Lower lobe of right lung (tissue), 2 donors: ENCODE results near the gene NDUFB10. TPM values are rescaled to one million over a fixed set of nuclear protein-coding genes. Genes with fewer than 3 reads are reported as not detected.
"Not testable (repeated sequence)": the region's sequence is repeated elsewhere in the genome, so short reads cannot be mapped to it uniquely, and the experiment has no call there.

Experiments
- ATAC-seq, 2 donors: fragments of 200-7000 bp; cut with Tn5 transposase; one replicate each; pipeline ENCODE4 v1.9.1; 2020 to 2022; ENCODE audit warnings: mild to moderate bottlenecking in 2 of 2, moderate library complexity in 2 of 2
- DNase-seq: peaks from one replicate; pipeline ENCODE4 v3.0.0-alpha.2; 2020
- H3K27ac ChIP-seq: fragments of 200-600 bp; one replicate; pipeline ENCODE4 v1.8.0; 2022
- H3K27me3 ChIP-seq: fragments of 200-600 bp; one replicate; pipeline ENCODE4 v1.8.0; 2022; ENCODE audit warnings: low read depth
- H3K36me3 ChIP-seq: fragments of 200-600 bp; one replicate; pipeline ENCODE4 v1.8.0; 2022; ENCODE audit warnings: mild to moderate bottlenecking
- H3K4me1 ChIP-seq: fragments of 200-600 bp; one replicate; pipeline ENCODE4 v1.8.0; 2022
- H3K4me3 ChIP-seq: fragments of 200-600 bp; one replicate; pipeline ENCODE4 v1.8.0; 2022; ENCODE audit warnings: mild to moderate bottlenecking
- H3K9me3 ChIP-seq: fragments of 200-600 bp; one replicate; pipeline ENCODE4 v1.8.0; 2022
- intact Hi-C: fragments of 100-400 bp; cut with DNase I; formaldehyde crosslinking; loops from one replicate; pipeline ENCODE4 v1.11.0; 2022
- total RNA-seq: library from RNA; stranded (reverse); fragmentation: NEBNext Ultra II Directional; extraction: Animal tissue kit (Norgen Biotek cat#: 25700); gene quantifications from one replicate; pipeline ENCODE4 v1.2.1, GENCODE V29; 2021
- TF ChIP-seq, protein P1 (sequence below): fragments of 200-600 bp; IDR thresholded peaks from one replicate; pipeline ENCODE4 v1.8.0; 2022; ENCODE audit warnings: antibody characterized with exemption, mild to moderate bottlenecking
- donor health status: DM: no; HTN: yes; CAD: no; lungs with severe emphysema.

Gene NDUFB10
- total RNA-seq, 1 donor from 2014 or later: 85.8 TPM

DNA sequence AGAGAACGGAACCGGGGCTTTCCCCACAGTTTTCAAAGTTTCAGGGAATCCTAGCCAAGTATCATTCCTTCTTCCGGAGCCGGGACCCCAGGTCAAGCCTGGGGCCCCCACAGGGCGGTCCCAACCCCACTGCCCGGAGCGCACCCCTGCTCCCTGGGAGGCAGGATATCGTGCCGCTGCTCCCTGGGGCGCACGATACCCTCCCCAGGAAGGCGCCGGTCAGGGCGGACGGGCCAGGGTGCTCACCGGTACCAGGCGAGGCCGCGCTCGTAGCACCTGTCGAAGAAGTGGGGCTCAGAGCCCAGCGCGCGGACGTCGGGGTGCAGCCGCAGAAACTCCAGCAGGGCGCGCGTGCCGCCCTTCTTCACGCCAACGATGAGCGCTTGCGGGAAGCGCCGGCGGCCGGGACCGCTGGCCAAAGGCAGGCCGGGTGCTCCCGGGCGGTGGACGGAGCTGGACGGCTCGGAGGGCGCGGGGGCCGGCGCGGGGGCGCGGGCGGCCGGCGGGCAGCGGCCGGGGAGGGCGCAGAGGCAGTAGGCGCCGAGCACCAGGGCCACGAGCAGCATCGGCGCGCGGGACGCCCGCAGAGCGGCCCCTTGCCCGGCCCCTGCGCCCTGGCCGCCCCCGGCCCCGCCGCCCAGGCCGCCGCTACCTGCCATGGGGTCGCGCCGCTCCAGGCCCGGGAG lies 41.5 kb upstream of the NDUFB10 start:
- H3K36me3 ChIP-seq: no peaks in the 10 kb centered on the region
- H3K4me3 ChIP-seq: no peak overlapping the region
- TF ChIP-seq, protein P1, sequence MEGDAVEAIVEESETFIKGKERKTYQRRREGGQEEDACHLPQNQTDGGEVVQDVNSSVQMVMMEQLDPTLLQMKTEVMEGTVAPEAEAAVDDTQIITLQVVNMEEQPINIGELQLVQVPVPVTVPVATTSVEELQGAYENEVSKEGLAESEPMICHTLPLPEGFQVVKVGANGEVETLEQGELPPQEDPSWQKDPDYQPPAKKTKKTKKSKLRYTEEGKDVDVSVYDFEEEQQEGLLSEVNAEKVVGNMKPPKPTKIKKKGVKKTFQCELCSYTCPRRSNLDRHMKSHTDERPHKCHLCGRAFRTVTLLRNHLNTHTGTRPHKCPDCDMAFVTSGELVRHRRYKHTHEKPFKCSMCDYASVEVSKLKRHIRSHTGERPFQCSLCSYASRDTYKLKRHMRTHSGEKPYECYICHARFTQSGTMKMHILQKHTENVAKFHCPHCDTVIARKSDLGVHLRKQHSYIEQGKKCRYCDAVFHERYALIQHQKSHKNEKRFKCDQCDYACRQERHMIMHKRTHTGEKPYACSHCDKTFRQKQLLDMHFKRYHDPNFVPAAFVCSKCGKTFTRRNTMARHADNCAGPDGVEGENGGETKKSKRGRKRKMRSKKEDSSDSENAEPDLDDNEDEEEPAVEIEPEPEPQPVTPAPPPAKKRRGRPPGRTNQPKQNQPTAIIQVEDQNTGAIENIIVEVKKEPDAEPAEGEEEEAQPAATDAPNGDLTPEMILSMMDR: no peak
- intact Hi-C loops: no loop called here
- peaks cover 6% of the 10 kb centered on the region for H3K4me1 ChIP-seq
- H3K27ac ChIP-seq: no peak overlapping the region
- DNase-seq (no peak), ATAC-seq (no peak)
- no peaks in the 10 kb centered on the region for H3K9me3 ChIP-seq
- peaks cover 82% of the 10 kb centered on the region for H3K27me3 ChIP-seq

DNA sequence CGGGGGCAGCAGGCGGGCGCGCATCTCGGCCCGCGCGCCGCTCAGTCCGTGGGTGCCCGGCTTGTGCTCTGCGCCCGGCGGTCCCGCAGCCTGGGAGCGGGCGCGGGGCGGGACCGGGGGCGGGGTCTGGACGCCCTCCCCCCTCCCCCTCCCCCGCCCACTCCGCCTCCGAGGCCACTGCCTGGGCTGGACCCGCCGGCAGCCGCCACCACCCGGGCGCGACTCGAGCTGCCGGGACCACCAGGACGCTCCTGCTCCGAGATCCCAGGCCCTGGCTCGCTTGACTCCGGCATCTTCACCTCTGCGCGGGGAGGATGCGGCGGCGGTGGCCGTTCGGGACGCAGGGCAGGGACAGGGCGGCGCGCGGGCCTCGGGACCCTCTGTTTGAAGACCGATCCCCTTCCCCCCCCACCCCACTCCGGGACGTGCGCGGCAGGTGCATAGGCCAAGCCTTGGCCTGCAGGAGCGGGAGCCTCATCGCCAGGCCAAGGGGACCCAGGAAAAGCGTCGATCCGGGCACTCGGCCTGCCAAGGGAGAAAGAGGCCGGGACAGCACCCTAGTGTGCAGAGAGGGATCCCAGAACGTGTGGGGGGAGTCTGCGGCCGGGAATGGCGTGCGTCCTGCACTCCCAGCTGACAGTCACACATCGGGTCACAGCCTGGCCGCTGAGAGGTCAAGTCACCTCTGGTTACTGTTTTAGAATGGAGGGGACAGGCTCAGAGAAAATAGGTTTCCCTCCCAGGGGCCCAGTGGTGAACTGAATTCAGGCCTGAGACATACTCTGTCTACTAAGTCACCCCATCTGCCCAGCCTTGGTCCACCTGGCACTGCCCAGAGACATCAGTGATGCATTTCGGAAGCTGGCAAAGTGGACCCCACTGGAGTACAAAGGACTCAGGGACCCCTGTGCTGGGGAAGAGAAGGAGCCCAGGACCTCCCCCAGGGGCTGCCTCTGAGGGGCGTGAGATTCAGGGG lies 40.7 kb upstream of the NDUFB10 start, which contains the start of gene HS3ST6:
HS3ST6 (minus strand) TSS at position 65 of the 976 bp plus-strand sequence. CDS start 92 bp downstream, outside the sequence.
- Histone ChIP-seq H3K27me3 (peaks cover 89% of the 10 kb centered on the region), H3K36me3 (no peaks in the 10 kb centered on the region), H3K9me3 (no peaks in the 10 kb centered on the region), H3K4me3 (no peak within 1 kb of the TSS), H3K4me1 (peaks cover 8% of the 10 kb centered on the region), H3K27ac (no peak within 1 kb of the TSS)
- DNase-seq (no peak), ATAC-seq (no peak)
- TF ChIP-seq, protein P1: no peak
- intact Hi-C loops: no loop called here

DNA sequence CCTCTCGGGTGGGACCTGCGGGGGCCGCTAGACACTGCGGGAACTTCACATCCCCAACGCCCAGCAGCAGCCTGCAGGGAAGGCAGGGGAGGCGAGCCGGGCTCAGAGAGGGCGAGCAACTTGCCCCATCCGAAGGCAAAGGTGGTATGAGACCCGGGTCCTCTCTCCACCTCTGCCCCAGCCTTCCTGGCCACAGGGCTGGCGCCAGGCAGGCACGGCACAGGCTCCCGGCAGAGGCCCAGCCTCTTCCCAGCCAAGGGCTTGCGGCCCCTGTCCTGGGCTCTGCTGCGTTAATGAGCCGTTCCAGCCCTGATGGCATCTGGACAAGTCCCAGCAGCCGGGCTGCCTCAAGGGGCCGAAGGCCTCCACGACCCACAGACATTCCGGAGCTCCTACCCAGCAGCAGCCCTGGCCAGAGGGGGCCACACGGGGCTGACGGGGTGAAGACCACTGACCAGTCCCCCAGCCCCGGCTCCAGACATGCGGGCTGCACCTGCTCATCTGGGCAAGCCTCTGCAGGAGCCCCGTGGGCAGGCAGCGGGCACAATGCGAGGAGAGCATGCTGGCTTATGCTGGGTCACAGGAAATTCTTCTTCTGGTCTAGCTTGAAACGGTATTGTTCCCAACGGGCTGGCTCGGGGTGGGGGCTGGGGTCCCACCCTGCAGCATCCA lies 39.9 kb upstream of the NDUFB10 start:
- Histone ChIP-seq H3K36me3 (no peaks in the 10 kb centered on the region), H3K27me3 (peaks cover 84% of the 10 kb centered on the region), H3K4me1 (peaks cover 11% of the 10 kb centered on the region), H3K27ac (no peak overlapping the region), H3K4me3 (no peak overlapping the region), H3K9me3 (no peaks in the 10 kb centered on the region)
- intact Hi-C loops: no loop called here
- TF ChIP-seq, protein P1: no peak
- no peak for ATAC-seq
- no peak for DNase-seq

DNA sequence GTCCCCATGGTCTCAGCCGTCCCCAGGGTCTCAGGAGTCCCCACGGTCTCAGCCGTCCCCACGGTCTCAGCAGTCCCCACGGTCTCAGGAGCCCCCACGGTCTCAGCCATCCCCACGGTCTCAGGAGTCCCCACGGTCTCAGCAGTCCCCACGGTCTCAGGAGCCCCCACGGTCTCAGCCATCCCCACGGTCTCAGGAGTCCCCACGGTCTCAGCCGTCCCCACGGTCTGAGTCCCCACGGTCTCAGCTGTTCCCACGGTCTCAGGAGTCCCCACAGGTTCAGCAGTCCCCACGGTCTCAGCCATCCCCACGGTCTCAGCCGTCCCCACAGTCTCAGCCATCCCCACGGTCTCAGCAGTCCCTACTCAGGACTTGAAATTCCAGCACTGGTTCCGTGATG lies 39.2 kb upstream of the NDUFB10 start:
- H3K4me1 ChIP-seq: peaks cover 11% of the 10 kb centered on the region
- ATAC-seq, intact Hi-C loops, H3K4me3 ChIP-seq, DNase-seq, H3K27ac ChIP-seq, H3K9me3 ChIP-seq, H3K36me3 ChIP-seq: not testable (repeated sequence)
- H3K27me3 ChIP-seq: peaks cover 77% of the 10 kb centered on the region

DNA sequence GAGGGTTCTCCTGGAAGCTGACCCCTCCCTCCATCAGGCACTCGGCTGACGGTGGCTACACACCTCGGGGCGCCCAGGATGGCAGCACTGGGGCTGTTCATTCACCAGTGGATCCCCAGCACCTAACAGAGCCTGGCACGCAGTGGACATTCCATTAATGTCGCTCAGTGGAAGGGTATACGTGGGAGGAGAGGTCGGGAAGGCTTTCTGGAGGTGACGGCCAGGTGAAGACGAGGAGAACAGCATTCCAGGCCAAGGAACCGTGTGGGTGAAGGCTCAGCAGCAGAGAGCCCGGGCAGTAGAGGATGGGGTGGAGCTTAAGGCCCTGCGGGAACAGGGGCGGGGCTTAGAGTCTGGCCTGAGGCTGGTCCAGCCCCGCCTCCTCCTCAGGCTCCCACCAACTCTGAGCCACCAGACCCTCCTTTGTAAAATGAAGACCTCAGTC lies 38.6 kb upstream of the NDUFB10 start:
- H3K27ac ChIP-seq: no peak overlapping the region
- H3K36me3 ChIP-seq: no peaks in the 10 kb centered on the region
- DNase-seq (no peak), ATAC-seq (peak; percentile 30 to 41)
- H3K4me1 ChIP-seq: peaks cover 11% of the 10 kb centered on the region
- no peaks in the 10 kb centered on the region for H3K9me3 ChIP-seq
- H3K4me3 ChIP-seq: no peak overlapping the region
- TF ChIP-seq, protein P1: no peak
- intact Hi-C loops: no loop called here
- H3K27me3 ChIP-seq: peaks cover 75% of the 10 kb centered on the region
